Hepatocyte (in vitro differentiated cells): ENCODE data around the gene PRR29. TPM values are rescaled to one million over a fixed set of nuclear protein-coding genes. Genes with fewer than 3 reads are reported as not detected.

Experiments
- DNase-seq: peaks from one replicate; pipeline ENCODE4 v3.0.0-alpha.2; 2016; ENCODE audit warnings: low spot score
- H2AFZ ChIP-seq: fragments of 200-600 bp; sonication (generic); 2 replicates; pipeline ENCODE4 v1.6.0; 2016; ENCODE audit warnings: antibody characterized with exemption, mild to moderate bottlenecking
- H3K27ac ChIP-seq: fragments of 200-600 bp; sonication (generic); 2 replicates; pipeline ENCODE4 v1.5.1; 2016; ENCODE audit warnings: mild to moderate bottlenecking
- H3K27me3 ChIP-seq: fragments of 200-600 bp; sonication (generic); 2 replicates; pipeline ENCODE4 v1.6.1; 2016
- H3K36me3 ChIP-seq: fragments of 200-600 bp; sonication (generic); replicated peaks from 2 replicates; pipeline ENCODE4 v1.5.1; 2016; ENCODE audit warnings: low read depth; ENCODE audit not compliant: insufficient read depth
- H3K4me1 ChIP-seq: fragments of 200-600 bp; sonication (generic); 2 replicates; pipeline ENCODE4 v1.5.1; 2016; ENCODE audit warnings: mild to moderate bottlenecking, moderate library complexity; ENCODE audit not compliant: insufficient read depth
- H3K4me2 ChIP-seq: fragments of 200-600 bp; sonication (generic); 2 replicates; pipeline ENCODE4 v1.6.0; 2016
- H3K4me3 ChIP-seq: fragments of 200-600 bp; sonication (generic); 2 replicates; pipeline ENCODE4 v1.5.1; 2016; ENCODE audit warnings: mild to moderate bottlenecking
- H3K79me2 ChIP-seq: fragments of 200-600 bp; sonication (generic); 2 replicates; pipeline ENCODE4 v1.6.0; 2017; ENCODE audit warnings: mild to moderate bottlenecking
- H3K9me2 ChIP-seq: fragments of 200-600 bp; sonication (generic); replicated peaks from 2 replicates; pipeline ENCODE4 v1.6.0; 2017; ENCODE audit warnings: mild to moderate bottlenecking; ENCODE audit not compliant: insufficient read depth
- H3K9me3 ChIP-seq: fragments of 200-600 bp; sonication (generic); 2 replicates; pipeline ENCODE4 v1.5.1; 2016; ENCODE audit warnings: low read depth, mild to moderate bottlenecking
- H4K20me1 ChIP-seq: fragments of 200-600 bp; sonication (generic); 2 replicates; pipeline ENCODE4 v1.6.0; 2016; ENCODE audit warnings: mild to moderate bottlenecking; ENCODE audit not compliant: insufficient read depth, poor library complexity, severe bottlenecking
- EZH2 ChIP-seq: fragments of 200-600 bp; sonication (generic); IDR thresholded peaks from 2 replicates; pipeline ENCODE4 v1.6.1; 2016; ENCODE audit warnings: antibody characterized with exemption, mild to moderate bottlenecking, borderline replicate concordance
- EZH2phosphoT487 ChIP-seq: fragments of 200-600 bp; sonication (generic); IDR thresholded peaks from one replicate; pipeline ENCODE4 v1.6.1; 2018; ENCODE audit warnings: antibody characterized with exemption, mild to moderate bottlenecking, low read depth, moderate library complexity; ENCODE audit not compliant: unreplicated experiment, severe bottlenecking
- WGBS: methylation state at CpG from one replicate; pipeline ENCODE4 v1.1.6; 2016; ENCODE audit warnings: low lambda C conversion rate; ENCODE audit errors: missing lambda C conversion rate; 5-methylcytosine and 5-hydroxymethylcytosine counted together
- polyA plus RNA-seq: library from polyadenylated mRNA; unstranded; fragments of >200 nt; fragmentation: Nextera tagmentation; extraction: Ambion mirVana; gene quantifications from 2 replicates; pipeline ENCODE4 v1.2.1, GENCODE V29; 2016
- total RNA-seq: library from RNA; depleted of rRNA; stranded (reverse); fragments of >200 nt; gene quantifications from 2 replicates; pipeline ENCODE4 v1.2.3, GENCODE V29; 2014
- TF ChIP-seq, protein P1 (sequence below): fragments of 200-600 bp; sonication (generic); IDR thresholded peaks from 2 replicates; pipeline ENCODE4 v1.5.1; 2016; ENCODE audit warnings: antibody characterized with exemption, mild to moderate bottlenecking; ENCODE audit not compliant: poor library complexity

PRR29 gene
- total and polyA plus RNA-seq, 2 experiments from 2014 or later: 0.13 to 1.4 TPM

DNA sequence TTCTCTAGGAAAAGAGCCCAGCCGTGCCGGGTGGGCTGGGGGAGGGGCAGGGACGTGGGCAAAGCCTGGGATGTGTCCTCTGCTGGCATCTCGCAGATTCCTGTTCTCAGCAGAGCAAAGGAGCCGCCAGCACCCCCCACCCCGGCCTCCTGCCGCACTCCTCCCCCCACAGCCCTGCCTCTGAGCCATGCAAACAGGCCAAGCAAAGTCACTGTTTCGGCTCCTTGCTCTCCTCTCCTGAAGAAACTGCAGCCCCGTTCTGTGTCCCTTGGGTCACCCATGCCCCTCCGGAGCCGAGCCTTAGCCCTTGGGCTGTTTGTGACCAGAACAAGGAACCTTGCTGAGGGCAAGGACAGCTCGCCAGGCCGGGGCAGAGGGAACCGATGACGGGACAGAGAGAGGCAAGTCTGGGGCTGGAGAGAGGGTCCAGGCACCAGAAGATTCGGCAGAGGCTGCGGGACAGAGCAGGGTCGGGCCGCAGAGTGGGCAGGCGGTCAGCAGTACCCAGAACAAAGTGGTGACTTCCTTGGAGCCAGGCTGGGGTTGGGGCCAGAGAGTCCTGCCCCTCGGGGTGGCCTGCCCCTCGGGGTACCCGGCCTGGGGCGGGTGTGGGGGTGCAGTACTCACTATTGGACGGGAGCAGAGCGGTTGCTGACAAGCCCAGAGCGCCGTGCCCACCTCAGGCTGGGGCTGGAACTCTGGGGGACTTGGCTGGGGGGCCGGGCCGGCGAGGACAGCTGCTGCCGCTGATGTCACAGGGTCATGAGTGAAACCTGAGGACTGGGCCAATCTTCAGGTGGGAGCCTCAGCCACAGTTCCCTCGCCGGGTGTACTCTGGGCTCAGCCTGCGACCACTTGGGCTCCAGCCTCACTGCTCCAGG, 9.2 kb upstream of the PRR29 start:
- Histone ChIP-seq H3K4me3 (no peak overlapping the region), H3K9me3 (no peaks in the 10 kb centered on the region), H4K20me1 (no peaks in the 10 kb centered on the region), H3K79me2 (no peaks in the 10 kb centered on the region), H3K4me1 (peaks cover 16% of the 10 kb centered on the region), H3K36me3 (no peaks in the 10 kb centered on the region), H2AFZ (peak overlapping the region; percentile 67), H3K4me2 (peak overlapping the region; percentile 66), H3K27me3 (peaks cover 17% of the 10 kb centered on the region), H3K9me2 (no peaks in the 10 kb centered on the region), H3K27ac (no peak overlapping the region)
- WGBS: 54% methylated on average over 24 of the region's 35 CpGs
- TF ChIP-seq EZH2 (no peak), EZH2phosphoT487 (no peak)
- TF ChIP-seq, protein P1, sequence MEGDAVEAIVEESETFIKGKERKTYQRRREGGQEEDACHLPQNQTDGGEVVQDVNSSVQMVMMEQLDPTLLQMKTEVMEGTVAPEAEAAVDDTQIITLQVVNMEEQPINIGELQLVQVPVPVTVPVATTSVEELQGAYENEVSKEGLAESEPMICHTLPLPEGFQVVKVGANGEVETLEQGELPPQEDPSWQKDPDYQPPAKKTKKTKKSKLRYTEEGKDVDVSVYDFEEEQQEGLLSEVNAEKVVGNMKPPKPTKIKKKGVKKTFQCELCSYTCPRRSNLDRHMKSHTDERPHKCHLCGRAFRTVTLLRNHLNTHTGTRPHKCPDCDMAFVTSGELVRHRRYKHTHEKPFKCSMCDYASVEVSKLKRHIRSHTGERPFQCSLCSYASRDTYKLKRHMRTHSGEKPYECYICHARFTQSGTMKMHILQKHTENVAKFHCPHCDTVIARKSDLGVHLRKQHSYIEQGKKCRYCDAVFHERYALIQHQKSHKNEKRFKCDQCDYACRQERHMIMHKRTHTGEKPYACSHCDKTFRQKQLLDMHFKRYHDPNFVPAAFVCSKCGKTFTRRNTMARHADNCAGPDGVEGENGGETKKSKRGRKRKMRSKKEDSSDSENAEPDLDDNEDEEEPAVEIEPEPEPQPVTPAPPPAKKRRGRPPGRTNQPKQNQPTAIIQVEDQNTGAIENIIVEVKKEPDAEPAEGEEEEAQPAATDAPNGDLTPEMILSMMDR: no peak
- DNase-seq: peak; percentile 74

DNA sequence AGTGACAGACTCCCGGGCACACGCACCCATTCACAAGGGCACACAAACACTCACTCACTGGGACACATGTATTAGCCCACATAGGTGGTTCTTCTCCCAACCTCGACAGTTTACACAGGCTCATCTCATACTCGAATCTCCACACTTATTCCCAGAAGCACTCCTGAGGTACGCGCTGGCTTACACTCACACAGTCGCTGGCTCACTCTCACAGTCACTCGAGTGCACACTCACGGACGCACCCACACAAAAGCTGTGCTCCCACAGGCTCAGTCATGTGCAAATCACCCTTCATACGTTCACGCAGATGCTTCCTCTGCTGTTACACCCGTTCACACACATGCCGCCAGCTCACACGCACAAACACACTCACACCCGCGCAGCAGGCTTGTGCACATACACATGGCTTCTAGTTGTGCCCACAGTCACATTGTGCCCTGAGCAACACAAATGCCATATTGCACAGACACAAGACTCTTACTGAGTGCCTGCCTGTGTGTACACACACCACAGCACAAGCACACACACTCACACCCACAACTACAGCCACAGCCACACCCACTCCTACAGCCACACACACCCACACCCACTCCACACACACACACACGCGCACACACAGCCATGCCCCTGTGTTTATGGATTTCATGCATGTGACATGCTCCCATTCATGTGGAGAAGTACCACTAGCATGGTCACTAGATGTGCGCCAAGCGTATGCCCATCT, 8.4 kb upstream of the PRR29 start:
- no peak overlapping the region for H3K27ac ChIP-seq

DNA sequence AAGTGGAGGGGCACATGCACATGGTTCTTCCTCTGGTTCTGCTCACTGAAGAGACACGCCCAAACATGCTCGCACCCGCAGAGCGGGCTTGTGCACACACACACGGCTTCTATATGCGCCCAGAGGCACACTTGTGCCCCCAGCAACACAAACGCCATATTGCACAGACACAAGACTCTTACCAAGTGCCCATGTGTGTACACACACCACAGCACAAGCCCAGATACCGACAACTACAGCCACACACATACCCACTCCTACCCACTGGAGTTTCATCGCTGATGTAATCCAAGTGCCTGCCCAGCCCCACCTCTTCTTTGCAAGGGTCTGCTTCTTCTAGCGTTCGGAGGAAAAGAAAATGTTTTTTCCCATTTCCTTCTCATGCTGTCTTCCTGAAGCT, 6.5 kb upstream of the PRR29 start:
- 89% methylated on average over 11 of the region's 11 CpGs for WGBS
- no peak for DNase-seq
- peaks cover 16% of the 10 kb centered on the region for H3K4me1 ChIP-seq
- no peaks in the 10 kb centered on the region for H3K79me2 ChIP-seq
- no peak overlapping the region for H3K4me3 ChIP-seq
- H3K9me3 ChIP-seq: no peaks in the 10 kb centered on the region
- H3K27ac ChIP-seq: no peak overlapping the region
- H3K9me2 ChIP-seq: no peaks in the 10 kb centered on the region
- no peak for TF ChIP-seq EZH2
- TF ChIP-seq, protein P1: no peak
- no peak for TF ChIP-seq EZH2phosphoT487
- no peak overlapping the region for H3K4me2 ChIP-seq
- H3K36me3 ChIP-seq: no peaks in the 10 kb centered on the region
- no peaks in the 10 kb centered on the region for H4K20me1 ChIP-seq
- H2AFZ ChIP-seq: no peak overlapping the region
- peaks cover 30% of the 10 kb centered on the region for H3K27me3 ChIP-seq

More for the DNA sequence above, 8.4 kb upstream of the PRR29 start:
- peaks cover 16% of the 10 kb centered on the region for H3K4me1 ChIP-seq
- no peaks in the 10 kb centered on the region for H3K36me3 ChIP-seq
- H3K9me3 ChIP-seq: no peaks in the 10 kb centered on the region
- H3K4me3 ChIP-seq: no peak overlapping the region
- TF ChIP-seq, protein P1: no peak
- TF ChIP-seq EZH2phosphoT487 (no peak), EZH2 (no peak)
- peak; percentile 1 for DNase-seq
- no peaks in the 10 kb centered on the region for H4K20me1 ChIP-seq
- peaks cover 22% of the 10 kb centered on the region for H3K27me3 ChIP-seq
- H3K9me2 ChIP-seq: no peaks in the 10 kb centered on the region
- no peak overlapping the region for H2AFZ ChIP-seq
- WGBS: 91% methylated on average over 19 of the region's 21 CpGs
- no peak overlapping the region for H3K4me2 ChIP-seq
- no peaks in the 10 kb centered on the region for H3K79me2 ChIP-seq
